ENCODE measurements around the gene TNIP1.

- TF ChIP-seq, protein P1, sequence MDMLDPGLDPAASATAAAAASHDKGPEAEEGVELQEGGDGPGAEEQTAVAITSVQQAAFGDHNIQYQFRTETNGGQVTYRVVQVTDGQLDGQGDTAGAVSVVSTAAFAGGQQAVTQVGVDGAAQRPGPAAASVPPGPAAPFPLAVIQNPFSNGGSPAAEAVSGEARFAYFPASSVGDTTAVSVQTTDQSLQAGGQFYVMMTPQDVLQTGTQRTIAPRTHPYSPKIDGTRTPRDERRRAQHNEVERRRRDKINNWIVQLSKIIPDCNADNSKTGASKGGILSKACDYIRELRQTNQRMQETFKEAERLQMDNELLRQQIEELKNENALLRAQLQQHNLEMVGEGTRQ (IDR thresholded peaks at IDR 0.05; ENCODE audit: borderline replicate concordance, low read depth, low read length) = no peak
- TF ChIP-seq, protein P2, sequence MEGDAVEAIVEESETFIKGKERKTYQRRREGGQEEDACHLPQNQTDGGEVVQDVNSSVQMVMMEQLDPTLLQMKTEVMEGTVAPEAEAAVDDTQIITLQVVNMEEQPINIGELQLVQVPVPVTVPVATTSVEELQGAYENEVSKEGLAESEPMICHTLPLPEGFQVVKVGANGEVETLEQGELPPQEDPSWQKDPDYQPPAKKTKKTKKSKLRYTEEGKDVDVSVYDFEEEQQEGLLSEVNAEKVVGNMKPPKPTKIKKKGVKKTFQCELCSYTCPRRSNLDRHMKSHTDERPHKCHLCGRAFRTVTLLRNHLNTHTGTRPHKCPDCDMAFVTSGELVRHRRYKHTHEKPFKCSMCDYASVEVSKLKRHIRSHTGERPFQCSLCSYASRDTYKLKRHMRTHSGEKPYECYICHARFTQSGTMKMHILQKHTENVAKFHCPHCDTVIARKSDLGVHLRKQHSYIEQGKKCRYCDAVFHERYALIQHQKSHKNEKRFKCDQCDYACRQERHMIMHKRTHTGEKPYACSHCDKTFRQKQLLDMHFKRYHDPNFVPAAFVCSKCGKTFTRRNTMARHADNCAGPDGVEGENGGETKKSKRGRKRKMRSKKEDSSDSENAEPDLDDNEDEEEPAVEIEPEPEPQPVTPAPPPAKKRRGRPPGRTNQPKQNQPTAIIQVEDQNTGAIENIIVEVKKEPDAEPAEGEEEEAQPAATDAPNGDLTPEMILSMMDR (IDR thresholded peaks at IDR 0.05) = no peak
- TF ChIP-seq SMC3 (IDR thresholded peaks at IDR 0.05; ENCODE audit: low read depth, low read length) (no peak), TAF1 (IDR thresholded peaks at IDR 0.05; ENCODE audit: borderline replicate concordance, low read depth, low read length) (no peak), MAX (IDR thresholded peaks at IDR 0.05; ENCODE audit: low read depth) (no peak), POLR2AphosphoS5 (IDR thresholded peaks at IDR 0.05; ENCODE audit: low read depth, low read length) (no peak), EP300 (IDR thresholded peaks at IDR 0.05; ENCODE audit: borderline replicate concordance in 1 of 2, low read depth in 1 of 2, low read length in 1 of 2) (no peak), MEF2A (IDR thresholded peaks at IDR 0.05; ENCODE audit: borderline replicate concordance, low read depth) (no peak), GABPA (IDR thresholded peaks at IDR 0.05; ENCODE audit: low read depth) (no peak), YY1 (IDR thresholded peaks at IDR 0.05; ENCODE audit: low read depth) (no peak), EZH2phosphoT487 (IDR thresholded peaks at IDR 0.05; ENCODE audit: borderline replicate concordance, low read depth) (no peak), TCF12 (IDR thresholded peaks at IDR 0.05) (no peak), RCOR1 (IDR thresholded peaks at IDR 0.05; ENCODE audit: low read length) (no peak)
- TF ChIP-seq, protein P3, sequence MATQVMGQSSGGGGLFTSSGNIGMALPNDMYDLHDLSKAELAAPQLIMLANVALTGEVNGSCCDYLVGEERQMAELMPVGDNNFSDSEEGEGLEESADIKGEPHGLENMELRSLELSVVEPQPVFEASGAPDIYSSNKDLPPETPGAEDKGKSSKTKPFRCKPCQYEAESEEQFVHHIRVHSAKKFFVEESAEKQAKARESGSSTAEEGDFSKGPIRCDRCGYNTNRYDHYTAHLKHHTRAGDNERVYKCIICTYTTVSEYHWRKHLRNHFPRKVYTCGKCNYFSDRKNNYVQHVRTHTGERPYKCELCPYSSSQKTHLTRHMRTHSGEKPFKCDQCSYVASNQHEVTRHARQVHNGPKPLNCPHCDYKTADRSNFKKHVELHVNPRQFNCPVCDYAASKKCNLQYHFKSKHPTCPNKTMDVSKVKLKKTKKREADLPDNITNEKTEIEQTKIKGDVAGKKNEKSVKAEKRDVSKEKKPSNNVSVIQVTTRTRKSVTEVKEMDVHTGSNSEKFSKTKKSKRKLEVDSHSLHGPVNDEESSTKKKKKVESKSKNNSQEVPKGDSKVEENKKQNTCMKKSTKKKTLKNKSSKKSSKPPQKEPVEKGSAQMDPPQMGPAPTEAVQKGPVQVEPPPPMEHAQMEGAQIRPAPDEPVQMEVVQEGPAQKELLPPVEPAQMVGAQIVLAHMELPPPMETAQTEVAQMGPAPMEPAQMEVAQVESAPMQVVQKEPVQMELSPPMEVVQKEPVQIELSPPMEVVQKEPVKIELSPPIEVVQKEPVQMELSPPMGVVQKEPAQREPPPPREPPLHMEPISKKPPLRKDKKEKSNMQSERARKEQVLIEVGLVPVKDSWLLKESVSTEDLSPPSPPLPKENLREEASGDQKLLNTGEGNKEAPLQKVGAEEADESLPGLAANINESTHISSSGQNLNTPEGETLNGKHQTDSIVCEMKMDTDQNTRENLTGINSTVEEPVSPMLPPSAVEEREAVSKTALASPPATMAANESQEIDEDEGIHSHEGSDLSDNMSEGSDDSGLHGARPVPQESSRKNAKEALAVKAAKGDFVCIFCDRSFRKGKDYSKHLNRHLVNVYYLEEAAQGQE (IDR thresholded peaks at IDR 0.05; ENCODE audit: low read depth, low read length) = no peak
Observed at GRCh38 chr5:151039665-151040064, 41.2 kb downstream of the TNIP1 start.

Data from SK-N-SH (cell line).